ENCODE data around the gene CYP1B1.
"Not testable (repeated sequence)": the region's sequence is repeated elsewhere in the genome, so short reads cannot be mapped to it uniquely, and the experiment has no call there.

Gene CYP1B1

DNA sequence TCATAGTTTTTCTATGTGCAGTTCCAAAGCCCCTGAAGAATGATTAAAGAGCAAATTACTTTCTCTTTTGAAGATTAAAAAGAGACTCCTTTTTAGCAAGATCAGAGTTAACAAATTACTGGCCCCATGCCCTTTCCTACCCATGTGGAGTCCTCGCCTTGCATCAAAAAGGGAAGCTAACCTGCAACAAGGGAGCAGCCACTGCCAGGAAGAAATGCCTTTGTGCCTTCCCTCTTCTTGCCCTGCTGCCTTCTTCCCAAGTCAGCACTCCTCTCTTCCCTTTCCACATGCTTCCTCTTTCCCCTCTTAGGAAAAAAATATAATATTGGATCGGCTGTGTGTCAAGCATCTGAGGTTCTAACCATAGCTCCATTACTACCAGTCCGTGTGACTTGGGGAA, 37.1 kb upstream of the CYP1B1 start:
- no peaks in the 10 kb centered on the region for H3K36me3 ChIP-seq (ENCODE audit: insufficient read depth, low read length)
- TF ChIP-seq, protein P1, sequence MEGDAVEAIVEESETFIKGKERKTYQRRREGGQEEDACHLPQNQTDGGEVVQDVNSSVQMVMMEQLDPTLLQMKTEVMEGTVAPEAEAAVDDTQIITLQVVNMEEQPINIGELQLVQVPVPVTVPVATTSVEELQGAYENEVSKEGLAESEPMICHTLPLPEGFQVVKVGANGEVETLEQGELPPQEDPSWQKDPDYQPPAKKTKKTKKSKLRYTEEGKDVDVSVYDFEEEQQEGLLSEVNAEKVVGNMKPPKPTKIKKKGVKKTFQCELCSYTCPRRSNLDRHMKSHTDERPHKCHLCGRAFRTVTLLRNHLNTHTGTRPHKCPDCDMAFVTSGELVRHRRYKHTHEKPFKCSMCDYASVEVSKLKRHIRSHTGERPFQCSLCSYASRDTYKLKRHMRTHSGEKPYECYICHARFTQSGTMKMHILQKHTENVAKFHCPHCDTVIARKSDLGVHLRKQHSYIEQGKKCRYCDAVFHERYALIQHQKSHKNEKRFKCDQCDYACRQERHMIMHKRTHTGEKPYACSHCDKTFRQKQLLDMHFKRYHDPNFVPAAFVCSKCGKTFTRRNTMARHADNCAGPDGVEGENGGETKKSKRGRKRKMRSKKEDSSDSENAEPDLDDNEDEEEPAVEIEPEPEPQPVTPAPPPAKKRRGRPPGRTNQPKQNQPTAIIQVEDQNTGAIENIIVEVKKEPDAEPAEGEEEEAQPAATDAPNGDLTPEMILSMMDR (IDR thresholded peaks at IDR 0.05; ENCODE audit: low read length), result no peak
- TF ChIP-seq EZH2 (IDR thresholded peaks at IDR 0.05; ENCODE audit: borderline replicate concordance, low read length), result no peak

DNA sequence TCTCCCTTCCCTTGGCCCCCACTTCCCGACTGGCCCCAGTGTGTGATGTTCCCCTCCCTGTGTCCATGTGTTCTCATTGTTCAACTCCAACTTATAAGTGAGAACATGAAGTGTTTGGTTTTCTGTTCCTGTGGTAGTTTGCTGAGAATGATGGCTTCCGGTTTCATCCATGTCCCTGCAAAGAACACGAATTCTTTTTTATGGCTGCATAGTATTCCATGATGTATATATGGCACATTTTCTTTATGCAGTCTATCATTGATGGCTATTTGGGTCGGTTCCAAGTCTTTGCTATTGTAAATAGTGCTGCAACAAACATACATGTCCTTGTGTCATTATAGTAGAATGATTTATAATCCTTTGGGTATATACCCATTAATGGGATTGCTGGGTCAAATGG, 35.4 kb upstream of the CYP1B1 start:
- H3K27ac ChIP-seq (ENCODE audit: low read depth, low read length, poor library complexity, severe bottlenecking); H3K9me3 ChIP-seq (ENCODE audit: low read length); H3K9ac ChIP-seq (ENCODE audit: low read length); H3K79me2 ChIP-seq (ENCODE audit: insufficient read depth, low read length); H3K36me3 ChIP-seq (ENCODE audit: insufficient read depth, low read length); H4K20me1 ChIP-seq (ENCODE audit: insufficient read depth, low read length); H3F3A ChIP-seq (ENCODE audit: insufficient read depth, low read length); H3K4me2 ChIP-seq (ENCODE audit: low read length); H3K9me2 ChIP-seq (ENCODE audit: low read depth, low read length); H3K27me3 ChIP-seq (ENCODE audit: insufficient read depth, low read length); H3K4me1 ChIP-seq (ENCODE audit: insufficient read depth, low read length, severe bottlenecking); H3K4me3 ChIP-seq (ENCODE audit: low read depth, low read length, poor library complexity, severe bottlenecking); H2AFZ ChIP-seq (ENCODE audit: low read length): not testable (repeated sequence)

More for the DNA sequence above, 37.1 kb upstream of the CYP1B1 start:
- H3F3A ChIP-seq (ENCODE audit: insufficient read depth, low read length), result no peaks in the 10 kb centered on the region
- no peak overlapping the region for H3K4me2 ChIP-seq (ENCODE audit: low read length)
- no peak overlapping the region for H2AFZ ChIP-seq (ENCODE audit: low read length)
- H3K27ac ChIP-seq (ENCODE audit: low read depth, low read length, poor library complexity, severe bottlenecking), result no peak overlapping the region
- H3K4me1 ChIP-seq (ENCODE audit: insufficient read depth, low read length, severe bottlenecking), result no peaks in the 10 kb centered on the region
- H3K9ac ChIP-seq (ENCODE audit: low read length), result no peak overlapping the region
- no peaks in the 10 kb centered on the region for H4K20me1 ChIP-seq (ENCODE audit: insufficient read depth, low read length)
- no peak overlapping the region for H3K4me3 ChIP-seq (ENCODE audit: low read depth, low read length, poor library complexity, severe bottlenecking)
- H3K27me3 ChIP-seq (ENCODE audit: insufficient read depth, low read length), result no peaks in the 10 kb centered on the region
- no peaks in the 10 kb centered on the region for H3K9me2 ChIP-seq (ENCODE audit: low read depth, low read length)
- H3K79me2 ChIP-seq (ENCODE audit: insufficient read depth, low read length), result no peaks in the 10 kb centered on the region
- H3K9me3 ChIP-seq (ENCODE audit: low read length), result no peaks in the 10 kb centered on the region

DNA sequence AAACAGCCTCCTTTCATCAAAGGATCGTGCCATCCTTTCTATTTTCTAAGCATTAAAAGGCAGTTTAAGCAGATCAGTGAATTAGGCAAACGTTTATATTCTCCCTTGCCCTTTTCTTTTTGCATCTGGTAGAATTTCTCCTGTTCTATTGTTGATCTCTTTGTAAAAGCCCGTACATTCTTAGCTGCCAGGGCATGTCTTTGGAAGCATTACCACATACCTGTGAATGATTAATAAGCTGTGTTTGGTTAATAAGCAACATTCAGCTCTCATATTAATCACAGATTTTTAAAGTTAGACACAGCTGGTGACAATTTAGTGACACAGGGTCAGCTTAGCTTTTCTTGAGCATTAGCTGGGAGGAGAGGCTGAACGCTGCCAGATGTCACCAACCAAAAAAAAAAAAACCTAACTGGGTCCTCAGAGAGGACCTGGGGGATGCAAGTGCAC, 33.8 kb upstream of the CYP1B1 start:
- Histone ChIP-seq H3K27ac (ENCODE audit: low read depth, low read length, poor library complexity, severe bottlenecking) (no peak overlapping the region), H3K27me3 (ENCODE audit: insufficient read depth, low read length) (no peaks in the 10 kb centered on the region), H3K4me1 (ENCODE audit: insufficient read depth, low read length, severe bottlenecking) (no peaks in the 10 kb centered on the region), H3K79me2 (ENCODE audit: insufficient read depth, low read length) (no peaks in the 10 kb centered on the region), H3K36me3 (ENCODE audit: insufficient read depth, low read length) (no peaks in the 10 kb centered on the region), H3K9me2 (ENCODE audit: low read depth, low read length) (no peaks in the 10 kb centered on the region), H3K9ac (ENCODE audit: low read length) (no peak overlapping the region), H2AFZ (ENCODE audit: low read length) (no peak overlapping the region), H3F3A (ENCODE audit: insufficient read depth, low read length) (no peaks in the 10 kb centered on the region), H3K4me3 (ENCODE audit: low read depth, low read length, poor library complexity, severe bottlenecking) (no peak overlapping the region), H3K9me3 (ENCODE audit: low read length) (no peaks in the 10 kb centered on the region), H4K20me1 (ENCODE audit: insufficient read depth, low read length) (no peaks in the 10 kb centered on the region), H3K4me2 (ENCODE audit: low read length) (no peak overlapping the region)
- TF ChIP-seq, protein P1 (IDR thresholded peaks at IDR 0.05; ENCODE audit: low read length), result no peak
- TF ChIP-seq EZH2 (IDR thresholded peaks at IDR 0.05; ENCODE audit: borderline replicate concordance, low read length), result no peak

DNA sequence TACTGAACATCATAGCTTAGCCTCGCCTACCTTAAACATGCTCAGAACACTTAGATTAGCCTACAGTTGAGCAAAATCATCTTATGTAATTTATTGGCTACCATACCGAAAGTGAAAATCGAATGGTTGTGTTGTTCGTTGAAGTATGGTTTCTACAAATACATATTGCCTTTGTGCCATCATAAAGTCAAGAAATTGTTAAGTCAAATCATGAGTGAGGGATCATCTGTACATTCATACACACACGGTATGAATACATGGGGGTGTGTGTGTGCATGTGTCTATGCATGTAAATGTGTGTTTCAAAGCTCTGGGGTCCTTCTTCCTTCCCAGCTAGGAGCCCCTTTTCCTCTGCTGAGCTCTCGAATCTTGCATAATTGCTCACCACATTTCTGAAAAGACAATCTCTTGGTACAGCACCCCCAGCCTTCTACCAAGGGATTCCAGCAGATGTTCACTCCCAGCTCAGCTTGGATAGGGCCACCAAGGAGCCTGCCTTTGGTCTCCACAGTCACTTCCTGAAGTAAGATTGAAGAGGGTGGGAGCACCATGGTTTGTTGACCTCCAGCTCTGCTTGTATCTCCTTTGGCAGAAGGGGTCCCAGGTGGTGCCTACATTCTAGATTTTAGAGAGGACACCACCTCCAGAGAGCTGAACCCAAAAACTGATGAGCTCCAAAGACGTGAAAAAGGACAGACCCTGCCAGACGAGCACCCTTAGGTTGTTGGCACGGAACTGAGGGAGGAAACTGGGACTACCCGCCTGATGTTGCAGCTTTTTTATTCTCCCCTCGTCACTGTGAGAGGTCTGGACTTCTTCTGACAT, 33.2 kb upstream of the CYP1B1 start:
- no peaks in the 10 kb centered on the region for H3K36me3 ChIP-seq (ENCODE audit: insufficient read depth, low read length)
- H3K27me3 ChIP-seq (ENCODE audit: insufficient read depth, low read length), result no peaks in the 10 kb centered on the region
- no peak for TF ChIP-seq EZH2 (IDR thresholded peaks at IDR 0.05; ENCODE audit: borderline replicate concordance, low read length)
- TF ChIP-seq, protein P1 (IDR thresholded peaks at IDR 0.05; ENCODE audit: low read length), result no peak
- no peaks in the 10 kb centered on the region for H3K79me2 ChIP-seq (ENCODE audit: insufficient read depth, low read length)
- H3K4me2 ChIP-seq (ENCODE audit: low read length), result no peak overlapping the region
- H3F3A ChIP-seq (ENCODE audit: insufficient read depth, low read length), result no peaks in the 10 kb centered on the region
- no peak overlapping the region for H3K9ac ChIP-seq (ENCODE audit: low read length)
- H3K4me3 ChIP-seq (ENCODE audit: low read depth, low read length, poor library complexity, severe bottlenecking), result no peak overlapping the region
- no peak overlapping the region for H3K27ac ChIP-seq (ENCODE audit: low read depth, low read length, poor library complexity, severe bottlenecking)
- no peaks in the 10 kb centered on the region for H3K9me2 ChIP-seq (ENCODE audit: low read depth, low read length)
- H3K9me3 ChIP-seq (ENCODE audit: low read length), result no peaks in the 10 kb centered on the region
- H4K20me1 ChIP-seq (ENCODE audit: insufficient read depth, low read length), result no peaks in the 10 kb centered on the region
- H2AFZ ChIP-seq (ENCODE audit: low read length), result no peak overlapping the region
- no peaks in the 10 kb centered on the region for H3K4me1 ChIP-seq (ENCODE audit: insufficient read depth, low read length, severe bottlenecking)

Data from OCI-LY1 (cell line).